A549 (cell line): Measurements from ENCODE around the gene SEMA5A.

ENCODE experiments used
- CBX8 ChIP-seq: fragments of 200-600 bp; sonication (generic); IDR thresholded peaks from 2 replicates; pipeline ENCODE4 v1.6.1; 2016
- EHMT2 ChIP-seq: fragments of 200-600 bp; sonication (generic); IDR thresholded peaks from 2 replicates; pipeline ENCODE4 v1.6.1; 2016; ENCODE audit warnings: antibody characterized with exemption, low read depth, mild to moderate bottlenecking, moderate library complexity
- EP300 ChIP-seq, 2 experiments: fragments of >200 bp; sonication (Bioruptor Twin); formaldehyde crosslinking; IDR thresholded peaks; 2 replicates in 1 of 2; 3 replicates in 1 of 2; pipeline ENCODE4 v1.6.1; 2016 to 2017
- POLR2A ChIP-seq: IDR thresholded peaks from 2 replicates; pipeline ENCODE4 v1.6.1; 2012; ENCODE audit warnings: mild to moderate bottlenecking, low read length
- RAD21 ChIP-seq, 2 experiments: fragments of >200 bp in 1 of 2; sonication (Bioruptor Twin) in 1 of 2; formaldehyde crosslinking in 1 of 2; IDR thresholded peaks in 1 of 2; conservative IDR thresholded peaks in 1 of 2; 2 replicates in 1 of 2; 3 replicates in 1 of 2; pipeline ENCODE4 v1.6.1; 2012 to 2018; ENCODE audit warnings: inconsistent platforms in 1 of 2
- REST ChIP-seq: fragments of 200-600 bp; sonication (generic); IDR thresholded peaks from 2 replicates; pipeline ENCODE4 v1.6.1; 2016; ENCODE audit warnings: antibody characterized with exemption, mild to moderate bottlenecking, moderate library complexity
- ZNF302 ChIP-seq: fragments of 250-450 bp; sonication (Bioruptor Pico); IDR thresholded peaks from 2 replicates; pipeline ENCODE4 v1.9.0; 2021; ENCODE audit warnings: inconsistent platforms, mild to moderate bottlenecking, moderate library complexity
- ZSCAN20 ChIP-seq: fragments of 250-450 bp; sonication (Bioruptor Pico); IDR thresholded peaks from 2 replicates; pipeline ENCODE4 v1.8.0; 2022; ENCODE audit warnings: mild to moderate bottlenecking, moderate library complexity
- TF ChIP-seq, protein P1 (sequence below): fragments of >200 bp; sonication (Bioruptor Twin); formaldehyde crosslinking; IDR thresholded peaks from 3 replicates; pipeline ENCODE4 v1.5.1; 2016
- TF ChIP-seq, protein P2 (sequence below): fragments of 450-650 bp; IDR thresholded peaks from 2 replicates; pipeline ENCODE4 v1.6.1; 2014; ENCODE audit warnings: antibody characterized with exemption

- TF ChIP-seq, protein P1, sequence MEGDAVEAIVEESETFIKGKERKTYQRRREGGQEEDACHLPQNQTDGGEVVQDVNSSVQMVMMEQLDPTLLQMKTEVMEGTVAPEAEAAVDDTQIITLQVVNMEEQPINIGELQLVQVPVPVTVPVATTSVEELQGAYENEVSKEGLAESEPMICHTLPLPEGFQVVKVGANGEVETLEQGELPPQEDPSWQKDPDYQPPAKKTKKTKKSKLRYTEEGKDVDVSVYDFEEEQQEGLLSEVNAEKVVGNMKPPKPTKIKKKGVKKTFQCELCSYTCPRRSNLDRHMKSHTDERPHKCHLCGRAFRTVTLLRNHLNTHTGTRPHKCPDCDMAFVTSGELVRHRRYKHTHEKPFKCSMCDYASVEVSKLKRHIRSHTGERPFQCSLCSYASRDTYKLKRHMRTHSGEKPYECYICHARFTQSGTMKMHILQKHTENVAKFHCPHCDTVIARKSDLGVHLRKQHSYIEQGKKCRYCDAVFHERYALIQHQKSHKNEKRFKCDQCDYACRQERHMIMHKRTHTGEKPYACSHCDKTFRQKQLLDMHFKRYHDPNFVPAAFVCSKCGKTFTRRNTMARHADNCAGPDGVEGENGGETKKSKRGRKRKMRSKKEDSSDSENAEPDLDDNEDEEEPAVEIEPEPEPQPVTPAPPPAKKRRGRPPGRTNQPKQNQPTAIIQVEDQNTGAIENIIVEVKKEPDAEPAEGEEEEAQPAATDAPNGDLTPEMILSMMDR: no peak
- TF ChIP-seq EP300 (IDR thresholded peaks at IDR 0.05): no peak
- TF ChIP-seq REST: no peak
- no peak for TF ChIP-seq EHMT2
- no peak for TF ChIP-seq POLR2A
- TF ChIP-seq ZNF302: no peak
- TF ChIP-seq ZSCAN20 (CRISPR knock-in tag): no peak
- TF ChIP-seq RAD21 (conservative IDR thresholded peaks at IDR 0.05 in 1 of 2, IDR thresholded peaks at IDR 0.05 in 1 of 2): no peak
- TF ChIP-seq CBX8: no peak
- TF ChIP-seq, protein P2, sequence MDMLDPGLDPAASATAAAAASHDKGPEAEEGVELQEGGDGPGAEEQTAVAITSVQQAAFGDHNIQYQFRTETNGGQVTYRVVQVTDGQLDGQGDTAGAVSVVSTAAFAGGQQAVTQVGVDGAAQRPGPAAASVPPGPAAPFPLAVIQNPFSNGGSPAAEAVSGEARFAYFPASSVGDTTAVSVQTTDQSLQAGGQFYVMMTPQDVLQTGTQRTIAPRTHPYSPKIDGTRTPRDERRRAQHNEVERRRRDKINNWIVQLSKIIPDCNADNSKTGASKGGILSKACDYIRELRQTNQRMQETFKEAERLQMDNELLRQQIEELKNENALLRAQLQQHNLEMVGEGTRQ: no peak
These were observed 9.2 kb downstream of the SEMA5A start for GRCh38 chr5:9536717-9537116.
